SW 1271 (cell line): ENCODE data around the gene MEDAG.

Experiments
- DNase-seq, 2 experiments: peaks; one replicate each; lab custom pipeline; 2025; lab: John Stamatoyannopoulos, UW

Gene MEDAG

GRCh38 chr13:30957258-30957943 is 51.3 kb downstream of the MEDAG start:
- DNase-seq = no peak

GRCh38 chr13:30959678-30960077 is 53.6 kb downstream of the MEDAG start:
- DNase-seq = no peak

GRCh38 chr13:30963791-30964190 is 57.7 kb downstream of the MEDAG start:
- DNase-seq = no peak

- no peak for DNase-seq
Observed at GRCh38 chr13:30965380-30965779, 59.3 kb downstream of the MEDAG start.

- no peak for DNase-seq
Observed at GRCh38 chr13:30966101-30966500, 60.0 kb downstream of the MEDAG start.

- DNase-seq = no peak
Observed at GRCh38 chr13:30968846-30969245, 62.8 kb downstream of the MEDAG start.

- no peak for DNase-seq
Observed at GRCh38 chr13:30971575-30971974, 65.5 kb downstream of the MEDAG start.

- DNase-seq = no peak
Observed at GRCh38 chr13:30972888-30973377, 66.9 kb downstream of the MEDAG start.

- no peak for DNase-seq
Observed at GRCh38 chr13:30974350-30974749, 68.3 kb downstream of the MEDAG start.
